GM21526 (cell line): ENCODE data around the gene PCBP4.

Source experiments
- ATAC-seq: cut with Tn5 transposase; IDR thresholded peaks from one replicate; pipeline ENCODE4 v1.9.1; 2021; ENCODE audit warnings: moderate library complexity; ENCODE audit not compliant: unreplicated experiment, low FRiP score

Gene PCBP4

DNA sequence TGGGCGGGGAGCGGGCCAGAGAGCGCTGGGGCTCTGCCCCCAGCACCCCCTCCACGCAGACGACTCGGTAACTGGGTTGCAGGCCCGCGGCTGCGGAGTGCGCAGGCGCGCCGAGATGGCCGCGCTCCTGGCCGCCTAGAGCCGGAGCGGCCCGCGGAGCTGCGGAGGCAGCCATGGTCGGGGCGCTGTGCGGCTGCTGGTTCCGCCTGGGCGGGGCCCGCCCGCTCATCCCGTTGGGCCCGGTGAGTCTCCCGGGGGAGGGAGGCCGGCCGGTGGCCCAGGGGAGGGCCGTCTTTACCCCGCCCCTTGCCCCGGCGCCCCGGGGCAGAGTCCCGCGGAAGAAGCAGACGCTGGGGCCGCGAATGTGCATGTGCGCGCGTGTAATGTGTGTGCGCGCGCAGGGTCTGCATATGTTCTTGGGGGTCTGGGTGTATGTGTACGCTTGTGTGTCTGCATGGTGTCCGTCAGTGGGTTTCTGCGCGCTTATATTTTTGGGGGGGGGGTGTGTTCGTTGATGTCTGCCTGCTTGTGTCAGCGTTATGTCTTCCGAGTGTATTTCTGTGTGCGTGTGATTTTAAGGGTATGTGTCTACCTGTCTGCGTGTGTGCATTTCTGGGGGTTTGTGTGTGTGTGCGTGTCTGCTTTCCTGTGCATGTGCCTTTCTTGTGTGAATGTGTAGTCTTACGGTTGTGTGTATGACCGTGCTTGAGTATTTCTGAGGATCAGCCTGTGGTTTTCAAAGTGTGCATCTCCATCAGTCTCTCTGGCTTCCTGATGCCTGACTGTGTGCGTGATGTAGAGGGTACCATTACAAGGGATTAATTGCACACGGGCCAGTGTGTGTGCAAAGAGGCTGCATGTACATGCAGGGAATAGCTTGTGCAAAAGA is 8.0 kb upstream of the PCBP4 start, which contains the start of gene ABHD14A:
Gene ABHD14A, plus strand, starts transcription at position 102 of the 889 bp plus-strand sequence. Its CDS starts 72 bp downstream, at position 174.
- peak; percentile 48 for ATAC-seq

DNA sequence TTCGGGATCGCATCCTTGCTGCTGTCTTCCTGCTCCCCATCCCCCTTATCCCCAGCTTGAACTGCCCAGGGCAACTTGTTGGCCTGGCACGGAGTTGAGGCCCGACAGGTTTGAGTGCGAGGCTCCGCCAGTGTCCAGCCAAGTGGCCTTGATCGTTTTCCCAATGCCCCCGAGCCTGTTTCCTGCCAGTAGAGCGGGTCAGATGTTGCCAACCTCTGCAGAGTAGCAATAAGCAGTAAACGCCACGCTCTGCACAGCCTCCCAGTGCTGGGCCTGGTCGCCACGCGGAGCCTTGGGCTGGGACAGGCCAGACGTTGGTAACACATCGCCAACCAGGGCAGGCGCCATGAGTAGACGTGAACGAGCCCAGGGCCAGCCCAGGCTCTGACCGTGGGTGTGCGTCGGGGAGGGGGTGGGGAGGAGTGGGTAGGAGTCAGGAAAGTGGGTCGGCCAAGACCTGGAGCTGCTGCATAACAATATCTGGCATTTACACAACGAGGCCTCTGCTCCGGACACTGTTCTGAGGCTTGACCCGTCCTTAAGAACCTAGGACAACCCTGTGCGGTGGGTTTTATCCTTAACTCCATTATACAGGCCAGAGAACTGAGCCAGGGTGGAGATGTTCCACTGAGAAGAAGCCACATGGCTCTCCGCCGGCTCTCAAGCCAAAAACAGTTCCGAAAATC is 7.2 kb upstream of the PCBP4 start:
- ATAC-seq, result no peak

GRCh38 chr3:51971350-51971749 is 4.1 kb upstream of the PCBP4 start:
- ATAC-seq, result no peak

DNA sequence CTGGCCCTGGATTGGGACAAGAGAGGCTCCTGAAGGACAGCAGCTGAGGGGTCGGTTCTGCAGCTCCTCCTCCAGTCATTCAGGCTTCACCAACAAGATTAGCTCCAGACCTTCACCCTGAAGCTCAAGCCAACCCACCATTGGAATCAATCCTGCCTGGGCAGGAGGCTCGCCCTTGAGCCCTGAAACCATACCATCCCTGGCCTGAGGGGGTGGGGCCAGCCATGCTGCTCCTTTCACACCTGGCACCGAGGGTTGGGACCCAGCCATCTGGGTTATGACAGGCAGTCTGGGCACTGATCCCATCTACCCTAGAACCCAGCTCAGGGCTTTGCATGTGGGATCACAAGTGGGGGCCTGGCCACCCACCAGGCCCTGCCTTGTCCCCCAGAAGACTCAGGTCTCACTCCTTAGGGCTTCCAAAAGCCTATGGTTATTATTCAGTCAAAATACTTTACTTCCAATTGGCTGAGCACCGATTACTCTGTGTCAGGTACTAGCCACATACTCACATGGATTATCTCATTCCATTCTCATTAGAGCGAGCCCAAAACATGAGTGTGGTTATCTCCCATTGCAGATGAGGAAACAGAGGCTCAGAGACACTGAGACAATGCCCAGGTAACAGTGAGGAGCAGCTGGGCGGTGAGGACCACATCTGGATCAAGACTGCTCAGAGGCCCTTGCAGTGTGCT is 3.5 kb upstream of the PCBP4 start:
- ATAC-seq, result no peak

DNA sequence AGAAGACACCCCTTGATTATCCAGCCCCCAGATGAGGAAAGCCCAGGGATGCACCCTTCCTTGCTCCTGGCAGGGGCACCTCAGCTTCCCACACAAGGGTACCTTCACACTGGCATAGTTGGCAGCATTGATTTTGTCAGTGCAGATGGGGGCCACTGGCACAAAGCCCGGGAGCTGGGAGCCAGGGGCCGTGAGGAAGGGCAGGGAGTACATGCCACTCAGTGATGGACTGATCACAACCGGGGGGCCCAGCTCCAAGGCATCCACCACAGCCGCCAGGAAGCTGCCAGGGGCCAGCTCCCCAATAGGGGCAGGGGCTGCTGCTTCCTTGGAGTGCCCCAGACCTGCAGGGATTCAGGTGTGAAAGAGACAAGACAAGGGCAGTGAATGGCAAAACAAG is 2.6 kb upstream of the PCBP4 start:
- ATAC-seq, result no peak

- no peak for ATAC-seq
Observed at GRCh38 chr3:51968883-51969678, 1.8 kb upstream of the PCBP4 start.

DNA sequence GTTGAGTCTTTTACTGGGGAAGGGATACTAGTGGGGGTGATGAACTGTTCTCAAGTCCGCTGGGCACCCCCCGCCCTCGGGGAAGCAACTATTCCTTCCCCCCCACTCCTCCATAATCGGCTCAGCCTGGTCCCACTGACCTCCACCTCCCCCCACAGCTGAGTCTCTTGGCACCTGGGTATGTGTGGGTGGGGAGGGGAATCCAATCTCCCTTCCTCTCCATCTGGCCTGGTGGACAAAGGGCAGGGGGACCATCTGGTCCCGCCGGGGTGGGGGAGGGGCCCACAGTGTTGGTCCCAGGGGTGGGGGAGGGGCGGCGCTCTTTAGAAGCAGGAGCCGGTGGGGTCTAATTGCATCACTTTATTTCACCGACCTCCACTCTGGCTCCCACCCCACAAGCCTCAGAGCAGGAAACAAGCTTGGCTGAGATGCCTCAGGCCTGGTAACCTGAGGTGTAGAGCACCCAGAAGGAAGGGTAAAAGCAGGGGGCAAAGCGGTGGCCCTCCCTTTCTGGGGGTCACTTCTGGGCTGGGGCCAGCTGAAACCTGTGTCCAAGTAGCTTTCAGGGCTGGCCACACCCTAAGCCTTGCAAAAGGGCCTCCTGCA is 1.0 kb upstream of the PCBP4 start:
- ATAC-seq, result no peak

- ATAC-seq, result no peak
Observed at GRCh38 chr3:51966922-51967383, 301 bp downstream of the PCBP4 start.

DNA sequence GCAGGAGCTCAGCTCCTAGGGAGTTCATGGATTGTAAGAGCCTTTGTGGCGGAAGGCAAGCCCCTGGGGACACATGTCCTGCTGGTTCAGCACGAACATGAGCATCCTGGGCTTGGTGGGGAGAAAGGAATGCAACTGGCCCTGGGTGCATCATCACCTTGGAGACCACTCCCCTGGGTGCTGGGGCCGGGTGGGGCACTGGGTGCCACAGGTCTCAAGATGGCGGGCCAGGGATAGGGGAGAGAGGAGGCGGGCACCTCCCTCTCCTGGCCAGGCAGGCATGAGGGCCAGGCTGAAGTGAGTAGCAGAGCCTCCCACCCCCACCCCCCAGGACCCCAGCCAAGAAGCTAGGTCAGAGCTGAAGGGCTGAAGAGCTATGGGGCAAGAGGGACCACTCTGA is 768 bp downstream of the PCBP4 start:
- ATAC-seq, result no peak

GRCh38 chr3:51966016-51966415 is 1.2 kb downstream of the PCBP4 start:
- ATAC-seq, result no peak

DNA sequence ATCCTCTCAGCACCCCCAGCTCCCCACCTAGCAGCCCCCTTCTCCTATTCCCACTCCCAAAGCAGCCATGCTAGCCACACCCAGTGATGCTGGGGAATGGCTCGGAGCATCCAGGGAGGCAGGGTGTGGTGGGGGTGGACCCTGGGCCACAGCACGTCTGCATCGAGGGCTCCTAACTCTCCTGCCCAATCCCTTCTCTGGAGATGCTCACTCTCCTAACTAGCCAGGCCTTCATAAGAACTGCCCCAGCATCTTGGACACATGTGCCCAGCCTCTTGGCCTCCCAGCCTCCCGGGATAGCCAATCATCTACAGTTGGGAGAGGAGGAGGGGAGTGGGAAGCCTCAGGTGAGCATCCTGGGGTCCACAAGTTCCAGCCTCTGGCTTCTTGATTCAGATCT is 2.7 kb downstream of the PCBP4 start:
- no peak for ATAC-seq

GRCh38 chr3:51963951-51964451 is 3.3 kb downstream of the PCBP4 start:
- no peak for ATAC-seq

DNA sequence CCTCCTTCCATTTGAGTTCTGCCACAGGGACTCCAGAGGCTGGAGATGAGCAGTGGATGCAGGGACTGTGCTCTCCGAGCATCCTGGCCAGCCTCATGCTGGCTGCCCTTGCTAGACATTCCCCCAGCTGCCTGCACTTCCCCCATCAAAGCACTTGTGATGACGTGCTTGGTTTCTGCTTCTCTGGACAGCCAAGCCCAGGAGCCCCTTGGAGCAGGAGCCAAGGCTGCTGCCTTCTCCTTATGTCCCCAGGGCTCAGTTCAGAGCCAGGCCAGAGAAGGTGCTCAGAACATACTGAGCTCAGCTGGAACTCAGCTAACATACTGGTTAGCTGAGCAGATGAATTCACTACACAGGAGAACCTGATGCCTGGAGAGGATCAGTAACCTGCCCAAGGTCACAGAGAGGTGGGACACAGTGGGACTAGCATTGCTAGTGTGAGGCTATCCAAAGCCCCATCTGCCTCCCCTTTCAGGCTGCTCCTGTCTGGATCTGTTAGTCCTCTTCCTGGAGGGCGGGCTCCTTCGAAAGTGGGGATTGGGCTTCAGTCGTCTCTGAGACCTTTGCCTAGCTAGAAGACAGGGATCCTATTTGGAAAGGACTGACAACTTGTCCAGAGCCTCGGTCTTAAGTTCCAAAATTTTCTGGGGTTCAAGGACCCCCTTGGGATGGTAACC is 4.3 kb downstream of the PCBP4 start:
- ATAC-seq, result no peak

DNA sequence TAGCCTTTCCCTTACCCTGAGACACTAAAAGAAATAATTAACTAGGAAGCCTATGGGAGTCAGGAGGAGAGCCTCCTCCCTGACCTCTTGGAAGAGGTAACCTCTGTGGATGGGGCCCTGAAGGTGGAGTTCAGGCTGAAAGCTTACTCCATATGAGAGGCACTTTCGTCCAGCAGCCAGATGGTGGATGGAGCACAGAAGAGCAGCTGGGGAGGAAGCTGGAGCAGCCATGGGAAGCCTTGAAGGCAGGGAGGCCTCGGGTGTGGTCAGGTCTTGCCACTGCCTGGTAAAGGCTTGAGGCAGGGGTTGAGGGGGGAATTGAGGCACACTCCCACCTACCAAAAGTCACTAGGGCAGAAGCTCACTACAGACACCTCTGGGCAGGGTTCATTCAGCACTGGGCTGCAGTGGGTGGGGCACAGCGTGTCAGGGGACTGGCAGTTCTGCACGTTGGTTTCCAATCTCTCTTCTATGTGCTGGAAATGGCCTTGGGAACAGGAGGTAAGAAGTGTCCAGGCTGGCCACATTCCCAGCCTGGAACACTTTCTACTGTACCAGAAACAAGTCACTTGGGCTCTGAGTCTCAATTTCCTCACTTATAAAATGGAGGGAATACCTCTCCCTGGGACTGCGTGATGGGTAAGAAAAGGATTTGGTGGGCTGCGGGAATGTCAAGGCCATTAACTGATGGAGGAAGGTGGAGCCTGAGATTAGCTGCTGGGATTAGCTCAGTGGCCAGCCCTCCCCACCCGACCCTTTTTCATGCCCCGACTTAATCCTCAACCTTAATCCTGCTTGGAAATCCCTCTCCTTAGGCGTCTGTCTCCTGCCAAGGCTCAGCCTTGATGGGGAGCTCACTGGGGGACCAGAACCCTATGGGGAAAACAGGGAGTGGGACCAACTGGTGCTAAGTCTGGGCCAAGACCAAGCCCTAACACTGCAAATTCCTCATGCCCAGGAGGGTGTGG is 5.4 kb downstream of the PCBP4 start:
- no peak for ATAC-seq

DNA sequence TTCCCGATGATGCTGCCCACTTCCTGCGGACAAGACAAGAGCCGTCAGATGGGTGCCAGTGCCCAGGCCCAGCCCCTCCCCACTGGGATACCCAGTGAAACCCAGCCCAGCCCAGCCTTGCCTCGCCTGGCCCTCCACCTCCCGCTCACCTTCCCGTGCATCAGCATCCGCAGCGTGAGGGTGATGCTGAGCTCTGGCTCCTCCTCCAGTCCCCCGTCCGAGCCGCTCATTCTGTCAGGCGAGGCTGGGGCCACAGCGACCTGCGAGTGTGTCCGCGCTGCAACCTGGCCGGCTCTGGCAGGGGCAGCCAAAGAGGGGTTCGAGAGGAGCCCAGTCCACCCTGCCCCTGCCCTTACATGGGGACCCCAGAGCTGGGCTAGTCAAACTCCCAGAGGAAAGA is 6.2 kb downstream of the PCBP4 start:
- ATAC-seq, result no peak

DNA sequence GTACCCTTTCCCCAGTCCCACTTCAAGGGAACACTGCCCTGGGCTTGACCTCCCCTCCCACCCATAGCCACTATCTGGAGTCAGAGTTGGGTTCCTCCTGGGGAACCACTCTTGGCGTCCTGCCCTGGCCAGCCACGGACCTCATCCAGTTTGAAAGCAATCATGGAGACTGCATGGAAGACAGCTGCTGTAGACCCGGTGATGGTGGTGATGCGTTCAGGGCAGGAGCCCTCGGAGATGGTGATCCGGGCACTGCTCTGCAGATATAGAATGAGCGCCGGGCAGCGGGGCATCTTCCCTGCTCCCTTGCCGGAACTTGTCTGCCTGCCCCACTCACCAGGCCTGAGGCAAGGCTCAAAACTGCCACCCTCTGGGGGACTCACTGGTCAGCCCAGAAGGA is 6.9 kb downstream of the PCBP4 start:
- no peak for ATAC-seq

GRCh38 chr3:51959651-51960050 is 7.6 kb downstream of the PCBP4 start:
- no peak for ATAC-seq
